Spleen (tissue), 7 donors: ENCODE measurements around the gene FKRP.
A peak's percentile ranks its signal among the peaks of the same experiment; 100 is the strongest.

Experiments
- CTCF ChIP-seq, 11 experiments: fragments of 200-600 bp in 7 of 11; fragments of 450-650 bp in 4 of 11; sonication (generic) in 4 of 11; IDR thresholded peaks in 8 of 11; conservative IDR thresholded peaks in 3 of 11; 1 replicate in 7 of 11; 2 replicates in 4 of 11; pipeline versions ENCODE4 v1.4.0 to v1.8.0; 2016 to 2021; ENCODE audit warnings: antibody characterized with exemption in 11 of 11, inconsistent platforms in 4 of 11, mild to moderate bottlenecking in 1 of 11
- POLR2A ChIP-seq, 3 donors: fragments of 450-650 bp; IDR thresholded peaks; one replicate each; pipeline ENCODE4 v1.5.1; 2017; ENCODE audit warnings: antibody characterized with exemption in 3 of 3, mild to moderate bottlenecking in 1 of 3
- POLR2AphosphoS5 ChIP-seq, 3 donors: sonication (generic); formaldehyde crosslinking; IDR thresholded peaks; one replicate each; pipeline ENCODE4 v1.5.1; 2017; ENCODE audit warnings: antibody characterized with exemption in 3 of 3
- donor health status: DM: no; HTN: no; CAD: no; lungs with moderate emphysema.
- donor health status: DM: no; HTN: no; CAD: no.
- donor health status: DM: no; HTN: no; CAD: no.

GRCh38 chr19:46728208-46728607 lies 17.6 kb upstream of the FKRP start:
- TF ChIP-seq CTCF (IDR thresholded peaks at IDR 0.05 in 8 of 11, conservative IDR thresholded peaks at IDR 0.05 in 3 of 11) (no peak), POLR2A (IDR thresholded peaks at IDR 0.05) (peak in 1 of 3 donors; percentile 14), POLR2AphosphoS5 (IDR thresholded peaks at IDR 0.05) (peak; percentile 50 to 84 (median 69))
